A549 (cell line): ENCODE results near the gene TEAD3.

Experiments
- KDM5A ChIP-seq: fragments of 200-600 bp; sonication (generic); IDR thresholded peaks from 2 replicates; pipeline ENCODE4 v1.6.1; 2016; ENCODE audit warnings: antibody characterized with exemption, mild to moderate bottlenecking
- TP53 ChIP-seq: fragments of 250-450 bp; sonication (Bioruptor Pico); IDR thresholded peaks from 2 replicates; pipeline ENCODE4 v1.5.0; 2021; ENCODE audit warnings: mild to moderate bottlenecking, moderate library complexity
- TF ChIP-seq, protein P1 (sequence below): fragments of 450-650 bp; IDR thresholded peaks from 2 replicates; pipeline ENCODE4 v1.6.1; 2014; ENCODE audit warnings: antibody characterized with exemption

- TF ChIP-seq, protein P1, sequence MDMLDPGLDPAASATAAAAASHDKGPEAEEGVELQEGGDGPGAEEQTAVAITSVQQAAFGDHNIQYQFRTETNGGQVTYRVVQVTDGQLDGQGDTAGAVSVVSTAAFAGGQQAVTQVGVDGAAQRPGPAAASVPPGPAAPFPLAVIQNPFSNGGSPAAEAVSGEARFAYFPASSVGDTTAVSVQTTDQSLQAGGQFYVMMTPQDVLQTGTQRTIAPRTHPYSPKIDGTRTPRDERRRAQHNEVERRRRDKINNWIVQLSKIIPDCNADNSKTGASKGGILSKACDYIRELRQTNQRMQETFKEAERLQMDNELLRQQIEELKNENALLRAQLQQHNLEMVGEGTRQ: no peak
- TF ChIP-seq KDM5A (no peak), TP53 (no peak)
These were observed 19.9 kb downstream of the TEAD3 start for GRCh38 chr6:35477028-35477427.
